HG03039 (cell line): ENCODE data around the gene CEP170B.
"Not testable (repeated sequence)": the region's sequence is repeated elsewhere in the genome, so short reads cannot be mapped to it uniquely, and the experiment has no call there.

Experiments used
- ATAC-seq: cut with Tn5 transposase; IDR thresholded peaks from one replicate; pipeline ENCODE4 v1.9.1; 2021; ENCODE audit warnings: mild to moderate bottlenecking, moderate library complexity; ENCODE audit not compliant: unreplicated experiment

CEP170B gene

DNA sequence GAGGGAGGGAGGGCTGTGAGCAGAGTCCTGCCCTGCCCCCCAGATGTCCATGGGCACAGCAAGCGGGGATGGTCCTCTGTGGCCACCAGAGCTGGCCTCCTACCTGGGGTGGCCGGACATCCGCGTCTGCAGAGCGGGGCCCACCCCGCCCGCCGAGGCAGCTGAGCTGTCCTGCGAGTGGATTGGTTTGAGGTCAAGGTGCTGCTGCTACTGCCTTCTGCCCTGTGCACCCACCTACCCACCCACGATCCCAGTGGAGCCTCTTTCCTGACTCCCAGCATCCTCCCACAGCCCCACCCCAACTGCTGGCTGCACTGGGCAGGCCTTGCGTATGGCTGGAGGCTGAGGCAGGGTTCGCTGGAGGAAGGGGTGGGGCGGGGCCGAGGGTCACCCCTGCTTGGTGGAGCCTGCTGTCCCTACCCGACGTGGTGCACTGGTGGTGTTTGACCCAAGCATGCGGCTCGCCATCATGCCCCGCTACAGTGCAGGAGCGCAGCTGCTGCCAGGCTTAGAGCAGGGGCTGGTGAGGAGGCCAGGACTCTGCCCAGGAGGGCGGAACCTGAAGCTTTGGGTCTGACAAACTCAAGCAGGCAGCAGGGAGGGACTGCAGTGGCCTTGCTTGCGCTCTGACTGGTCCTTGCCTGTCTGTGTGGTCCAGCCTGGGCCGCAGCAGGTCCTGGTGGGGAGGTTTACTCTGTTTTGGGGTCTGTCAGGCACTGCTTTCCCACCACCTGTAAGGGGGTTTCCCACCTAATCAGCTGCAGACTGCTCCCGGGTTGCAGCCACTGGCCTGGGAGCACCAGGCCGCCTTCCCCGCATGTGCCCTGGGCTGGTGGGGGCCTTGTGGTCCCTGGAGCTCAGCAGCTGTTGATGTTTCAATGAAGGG lies 23.7 kb downstream of the CEP170B start:
- ATAC-seq = no peak

DNA sequence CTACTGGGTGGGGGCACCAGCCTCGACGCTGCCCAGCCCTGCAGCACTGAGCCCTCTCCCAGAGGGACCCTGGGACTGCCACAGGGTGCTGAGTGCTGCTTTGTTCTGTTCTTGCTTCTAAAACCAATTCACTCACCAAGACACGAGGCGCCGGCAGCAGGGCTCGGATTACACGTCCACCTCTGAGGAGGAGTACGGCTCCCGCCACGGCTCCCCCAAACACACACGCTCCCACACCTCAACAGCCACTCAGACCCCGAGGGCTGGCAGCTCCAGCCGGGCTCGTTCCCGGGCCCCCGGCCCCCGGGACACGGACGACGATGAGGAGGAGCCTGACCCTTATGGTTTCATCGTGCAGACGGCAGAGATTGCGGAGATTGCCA lies 24.3 kb downstream of the CEP170B start:
- ATAC-seq = no peak

DNA sequence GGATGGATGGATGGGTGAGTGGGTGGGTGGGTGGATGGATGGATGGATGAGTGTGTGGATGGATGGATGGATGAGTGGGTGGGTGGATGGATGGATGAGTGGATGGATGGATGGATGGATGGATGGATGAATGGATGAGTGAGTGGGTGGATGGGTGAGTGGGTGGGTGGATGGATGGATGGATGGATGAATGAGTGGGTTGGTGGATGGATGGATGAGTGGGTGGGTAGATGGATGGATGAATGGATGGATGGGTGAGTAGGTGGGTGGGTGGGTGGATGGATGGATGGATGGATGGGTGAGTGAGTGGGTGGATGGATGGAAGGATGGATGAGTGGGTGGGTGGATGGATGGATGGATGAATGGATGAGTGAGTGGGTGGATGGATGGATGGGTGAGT lies 25.2 kb downstream of the CEP170B start:
- not testable (repeated sequence) for ATAC-seq

DNA sequence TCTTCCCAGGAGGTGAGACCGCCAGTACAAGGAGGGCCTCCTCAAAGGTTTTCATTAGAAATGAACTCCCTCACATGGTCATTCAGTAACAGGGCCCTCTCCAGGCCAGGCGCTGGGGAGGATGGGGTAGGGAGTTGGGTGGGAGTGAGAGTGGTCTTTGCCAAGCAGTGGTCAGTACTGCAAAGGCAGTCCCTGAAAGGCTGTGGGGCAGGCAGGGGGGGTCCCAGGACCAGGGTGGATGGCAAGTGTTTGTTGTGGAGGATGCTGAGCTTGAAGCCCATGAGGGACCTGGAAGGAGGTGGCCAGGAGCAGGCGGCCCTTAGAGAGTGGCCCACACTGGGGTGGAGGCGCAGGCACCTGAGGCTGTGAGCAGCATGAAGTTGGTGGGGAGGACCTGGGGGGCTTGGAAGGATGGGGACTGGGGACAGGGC lies 26.1 kb downstream of the CEP170B start:
- ATAC-seq = no peak

DNA sequence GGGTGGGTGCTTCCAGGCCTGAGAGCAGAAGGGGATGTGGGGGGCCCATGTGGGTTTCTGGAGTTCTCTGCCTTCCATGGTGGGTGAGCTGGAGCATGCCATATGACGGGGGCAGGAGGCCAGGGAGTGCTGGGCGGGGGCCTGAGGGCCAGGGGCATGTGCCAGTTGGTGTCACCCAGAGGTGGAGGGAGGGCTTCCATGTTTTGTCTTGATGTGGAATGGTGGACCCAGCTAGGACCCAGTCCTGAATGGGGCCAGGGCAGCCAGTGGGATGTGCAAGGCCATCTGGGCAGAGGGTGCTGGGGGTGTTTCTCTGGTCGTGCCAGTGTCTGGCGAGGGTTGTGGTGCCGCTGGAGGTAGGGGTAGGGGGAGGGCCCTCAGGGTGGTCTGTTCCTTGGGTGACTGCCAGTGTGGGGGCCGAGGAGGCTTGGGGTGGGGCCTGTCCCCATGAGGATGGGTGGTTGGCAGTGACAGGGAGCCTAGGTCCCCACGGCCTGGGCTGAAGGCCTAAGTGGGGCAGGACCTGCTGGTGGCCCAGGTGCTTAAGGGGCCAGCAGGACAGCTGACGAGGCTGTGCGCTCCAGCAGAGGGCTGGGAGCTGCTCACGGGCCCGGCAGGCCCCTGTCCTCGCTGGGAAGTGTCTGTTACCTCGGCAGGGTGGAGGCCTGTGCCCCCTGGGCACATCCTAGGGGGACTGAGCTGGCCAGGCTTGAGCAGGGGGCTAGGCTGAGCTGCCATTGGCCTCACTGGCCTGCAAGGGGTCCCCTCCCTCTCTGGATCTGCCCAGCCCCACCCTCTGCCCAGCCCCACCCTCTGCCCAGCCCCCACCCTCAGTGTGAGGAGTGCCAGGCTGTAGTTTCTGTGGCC lies 26.8 kb downstream of the CEP170B start:
- ATAC-seq = no peak

DNA sequence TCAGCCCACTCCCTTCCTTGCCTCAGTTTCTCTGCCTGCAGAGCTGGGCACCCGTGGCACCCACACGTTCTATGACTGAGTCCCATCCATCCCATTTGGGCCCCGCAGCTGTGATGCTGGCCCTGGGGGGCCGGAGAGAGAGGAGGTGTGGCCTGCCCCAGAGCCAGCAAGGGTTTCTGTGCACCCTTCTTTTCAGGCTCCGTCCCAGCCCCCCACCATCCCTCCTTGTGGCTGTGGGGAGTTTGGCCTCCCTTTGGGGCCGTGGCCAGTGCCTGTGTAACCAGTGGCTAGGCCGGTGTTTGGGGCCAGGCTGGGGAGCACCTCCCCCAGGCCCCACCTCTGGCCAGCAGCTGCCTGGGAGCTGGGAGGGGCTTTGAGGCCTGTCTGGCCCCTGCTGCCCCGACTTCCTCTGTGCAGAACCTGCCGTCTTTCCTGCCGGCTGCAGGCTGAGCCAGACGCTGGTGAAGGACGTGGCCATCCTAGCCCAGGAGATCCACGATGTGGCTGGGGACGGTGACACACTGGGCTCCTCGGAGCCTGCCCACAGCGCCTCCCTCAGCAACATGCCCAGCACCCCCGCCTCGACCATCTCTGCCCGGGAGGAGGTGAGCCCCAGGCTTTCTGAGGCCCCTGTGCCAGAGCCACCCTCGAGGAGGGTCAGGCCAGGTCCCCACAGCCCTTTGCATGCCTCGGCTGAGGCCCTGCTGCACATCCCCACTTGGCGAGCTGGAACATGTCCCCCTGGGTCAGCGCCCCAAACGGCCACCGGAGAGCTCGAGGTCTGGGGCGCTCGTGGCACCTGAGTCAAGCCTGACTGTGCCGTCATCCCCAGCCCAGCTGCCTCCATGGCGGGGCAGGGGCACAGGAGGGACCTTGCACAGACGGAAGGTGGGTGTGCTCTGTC lies 27.7 kb downstream of the CEP170B start:
- no peak for ATAC-seq

DNA sequence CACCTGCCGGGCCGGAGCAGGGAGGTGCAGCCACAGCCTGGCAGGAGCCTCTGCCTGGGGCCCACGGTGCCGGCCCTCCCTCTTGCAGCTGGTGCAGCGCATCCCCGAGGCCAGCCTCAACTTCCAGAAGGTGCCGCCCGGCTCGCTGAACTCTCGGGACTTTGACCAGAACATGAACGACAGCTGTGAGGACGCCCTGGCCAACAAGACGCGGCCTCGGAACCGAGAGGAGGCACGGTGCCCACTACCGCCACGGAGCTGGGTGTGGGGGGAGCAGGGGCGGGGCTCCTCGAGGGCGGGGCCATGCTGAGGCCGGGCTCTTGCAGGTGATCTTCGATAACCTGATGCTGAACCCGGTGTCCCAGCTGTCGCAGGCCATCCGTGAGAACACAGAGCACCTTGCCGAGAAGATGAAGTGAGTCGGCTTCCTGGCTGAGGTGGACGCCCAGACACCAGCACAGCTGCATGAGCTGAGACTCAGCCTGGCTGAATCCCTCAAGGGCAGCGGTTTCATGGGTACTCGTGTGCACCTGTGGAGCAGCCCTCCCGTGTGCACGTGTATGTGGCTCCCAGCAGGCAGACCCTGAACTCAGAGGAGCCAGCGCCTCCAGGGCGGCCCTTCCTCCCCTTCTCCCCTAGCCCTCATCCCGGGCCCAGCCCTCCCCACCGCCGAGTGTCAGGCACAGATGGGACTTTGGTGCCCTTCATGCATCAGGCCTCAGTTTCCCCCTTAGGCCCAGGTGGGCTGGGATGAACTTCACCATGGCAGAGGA lies 28.6 kb downstream of the CEP170B start:
- no peak for ATAC-seq

DNA sequence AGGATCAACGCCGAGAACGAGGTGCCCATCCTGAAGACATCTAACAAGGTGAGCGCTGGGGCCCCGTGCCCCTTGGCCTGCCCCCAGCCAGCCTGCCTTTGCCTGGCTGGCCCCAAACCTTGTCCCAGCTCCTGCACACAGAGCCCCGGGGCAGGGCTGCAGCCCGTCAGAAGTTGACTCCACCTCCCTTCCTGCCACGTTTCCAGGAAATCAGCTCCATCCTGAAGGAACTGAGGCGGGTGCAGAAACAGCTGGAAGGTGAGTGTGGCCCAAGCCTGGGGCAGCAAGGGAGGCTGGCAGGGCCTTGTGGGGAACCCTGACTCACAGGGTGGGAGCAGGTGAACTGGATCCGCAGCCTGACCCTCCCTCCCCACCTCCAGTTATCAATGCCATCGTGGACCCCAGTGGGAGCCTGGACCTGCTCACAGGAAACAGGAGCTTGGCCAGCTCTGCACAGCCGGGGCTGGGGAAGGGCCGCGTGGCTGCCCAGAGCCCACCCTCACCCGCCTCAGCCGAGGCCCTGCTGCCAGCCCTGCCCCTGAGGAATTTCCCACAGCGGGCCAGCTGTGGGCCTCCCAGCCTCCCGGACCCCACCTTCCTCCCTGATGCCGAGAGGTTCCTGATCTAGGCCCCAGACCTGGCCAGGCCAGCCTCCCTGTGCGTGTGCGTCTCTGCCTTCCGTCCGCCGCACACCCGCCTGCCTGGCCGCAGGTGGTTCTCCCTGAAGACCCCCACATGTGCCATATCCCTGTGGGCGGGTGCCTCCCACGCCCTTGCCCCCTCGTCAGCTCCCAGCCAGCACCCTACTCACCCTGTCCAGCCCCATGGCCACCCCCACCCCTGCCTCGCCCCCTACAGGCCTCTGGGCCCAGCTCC lies 29.5 kb downstream of the CEP170B start:
- no peak for ATAC-seq

DNA sequence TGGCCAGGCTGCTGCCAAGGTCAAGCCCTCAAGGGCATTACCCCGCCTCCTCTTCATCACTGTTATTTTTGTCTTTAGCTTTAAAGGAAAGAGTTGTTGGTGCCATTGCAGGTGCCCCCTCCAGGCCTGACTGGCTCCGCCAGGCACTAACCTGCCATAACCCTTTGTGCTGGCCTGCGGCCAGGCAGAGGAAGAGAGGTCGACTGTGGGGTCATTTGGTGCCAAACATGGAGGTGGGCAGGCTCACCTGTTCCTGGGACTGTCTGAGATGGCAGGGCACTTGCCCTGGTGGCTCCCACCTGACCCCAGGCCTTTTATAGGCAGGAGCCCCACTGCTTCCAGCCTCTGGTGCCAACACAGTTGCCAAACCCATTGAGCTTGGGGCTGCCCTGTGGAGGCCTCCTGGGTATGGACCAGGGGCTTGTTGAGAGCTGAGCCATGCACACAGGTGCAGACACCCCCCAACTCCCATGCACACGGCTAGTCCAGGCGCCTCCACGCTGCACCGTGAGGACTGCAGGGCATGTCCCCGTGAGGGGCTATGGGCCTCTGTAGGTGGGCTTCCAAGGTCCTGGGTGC lies 30.2 kb downstream of the CEP170B start:
- no peak for ATAC-seq

DNA sequence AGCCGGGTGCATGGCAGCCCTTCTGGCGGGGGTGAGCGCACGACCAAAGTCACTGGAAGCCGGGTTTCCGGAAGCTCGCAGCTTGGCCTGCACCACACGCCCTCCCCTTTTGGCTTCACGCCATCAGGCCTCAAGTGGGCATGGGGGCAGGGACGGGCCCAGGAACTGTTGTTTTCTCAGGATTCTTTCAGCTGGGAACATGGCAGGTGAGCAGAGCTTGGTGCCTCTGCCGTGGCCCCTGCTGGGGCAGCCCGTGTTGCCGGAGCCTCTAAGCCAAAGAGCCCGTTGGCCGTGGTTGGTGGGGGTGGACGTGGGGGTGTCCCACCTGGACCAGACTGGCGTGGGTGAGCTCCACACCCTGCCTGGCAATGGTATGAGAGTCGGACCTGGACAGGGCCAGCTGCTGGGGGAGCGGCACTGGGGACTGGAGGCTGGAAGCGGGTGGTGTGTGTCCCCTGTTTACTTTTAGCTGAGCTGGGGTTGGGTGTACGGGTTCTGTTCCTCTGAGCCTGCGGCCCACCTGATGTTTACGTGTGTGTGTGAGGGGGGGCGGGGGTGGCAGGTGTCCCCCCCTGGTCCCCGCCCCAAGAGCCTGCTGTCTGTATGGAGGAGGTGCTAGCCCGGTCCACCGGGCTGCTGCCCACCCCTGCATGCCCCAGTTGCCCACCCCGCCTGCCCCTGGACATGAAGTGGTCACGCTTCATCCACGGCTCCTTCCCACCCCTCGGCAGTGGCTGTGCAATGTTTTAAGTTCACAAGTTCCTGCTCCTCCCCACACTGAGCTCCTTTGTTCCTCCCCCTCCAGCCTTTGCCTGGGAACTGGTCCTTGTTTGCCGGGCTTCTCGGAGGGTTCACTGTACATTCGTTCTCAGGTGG lies 31.0 kb downstream of the CEP170B start:
- no peak for ATAC-seq

DNA sequence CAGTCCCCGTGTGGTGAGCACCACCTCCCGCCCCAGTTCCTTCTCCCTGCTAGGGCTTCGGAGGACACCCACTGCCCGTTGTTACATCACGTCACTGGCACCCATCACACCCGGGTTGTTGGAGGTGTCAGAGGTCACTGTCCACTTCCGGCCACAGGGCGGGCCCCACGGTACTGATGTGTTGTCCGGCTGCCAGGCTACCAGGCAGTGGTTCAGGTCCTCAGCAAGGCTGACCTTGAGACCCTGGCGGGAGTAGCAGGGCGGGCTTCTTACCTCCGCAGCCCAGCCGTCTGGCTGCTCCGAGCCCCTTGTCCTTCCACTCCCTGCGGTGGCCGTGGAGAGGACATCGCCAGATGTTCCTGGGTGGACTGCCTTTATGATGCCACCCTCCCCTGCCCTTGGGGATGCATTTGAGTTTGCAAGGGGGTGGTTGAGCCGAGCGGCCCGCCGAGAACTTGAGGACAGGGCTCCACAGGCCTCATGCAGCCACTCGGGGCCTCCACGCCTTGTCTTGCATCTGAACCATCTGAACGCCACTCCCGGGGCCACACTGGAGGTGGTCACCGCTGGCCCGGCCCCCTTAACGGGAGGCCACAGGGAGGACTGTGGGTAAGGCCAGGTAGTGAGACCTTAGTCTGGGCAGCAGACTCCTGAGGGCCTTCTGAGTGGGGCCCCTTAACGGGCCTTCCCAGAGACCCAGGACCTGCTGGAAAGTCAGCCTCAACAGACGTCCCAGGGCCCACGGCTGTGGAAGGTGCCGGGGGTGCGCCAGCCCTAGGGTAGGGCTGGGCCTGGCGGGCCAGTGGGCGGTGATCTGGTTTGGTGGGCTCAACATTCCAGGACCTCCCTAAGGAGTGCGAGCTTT lies 32.5 kb downstream of the CEP170B start:
- no peak for ATAC-seq

DNA sequence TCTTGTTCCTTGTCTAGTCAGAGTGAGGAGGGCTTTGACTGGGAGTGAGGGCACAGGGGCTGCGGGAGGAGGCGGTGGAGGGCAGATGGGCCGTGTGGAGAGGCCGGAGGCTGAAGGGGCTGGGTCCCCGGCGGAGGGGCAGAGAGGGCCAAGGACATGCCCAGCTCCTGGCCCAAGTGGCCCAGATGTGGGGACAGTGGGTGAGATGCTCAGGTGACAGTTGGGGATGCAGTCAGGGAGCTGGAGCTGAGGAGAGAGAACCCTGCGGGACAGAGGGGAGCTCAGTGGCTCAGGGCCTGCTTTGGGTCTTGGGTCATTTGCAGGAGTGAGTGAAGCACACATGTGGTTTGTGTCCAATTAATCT lies 33.1 kb downstream of the CEP170B start:
- no peak for ATAC-seq

DNA sequence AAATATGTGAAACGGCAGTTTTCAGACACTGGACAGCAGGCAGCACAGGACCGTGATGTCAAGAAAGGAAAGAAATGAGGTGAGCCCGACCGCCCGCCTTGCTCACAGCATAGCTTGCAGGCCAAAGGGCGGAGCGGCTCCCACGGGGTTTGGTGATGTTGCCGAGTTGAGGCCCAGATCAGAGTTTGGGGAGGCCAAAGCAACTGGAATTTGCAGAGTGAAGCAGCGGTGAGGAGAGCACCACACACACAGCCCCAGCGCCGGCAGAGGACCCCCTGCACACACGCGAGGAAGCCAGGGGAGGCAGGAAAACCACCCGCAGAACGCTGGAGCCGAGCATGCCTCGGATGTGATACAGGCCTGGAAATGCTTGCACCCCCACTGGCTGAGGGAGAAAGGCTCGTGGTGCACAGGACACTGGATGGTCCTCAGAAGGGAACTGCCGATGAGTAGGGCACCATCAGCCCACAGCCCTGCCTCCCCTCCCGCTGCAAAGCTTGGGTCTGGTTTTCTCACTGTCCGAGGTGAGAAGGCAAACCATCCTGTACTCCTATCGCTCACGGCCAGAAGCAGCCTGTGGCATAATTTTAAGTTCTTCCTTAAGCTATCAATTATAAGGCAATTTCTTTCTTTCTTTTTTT lies 33.9 kb downstream of the CEP170B start:
- ATAC-seq = no peak

DNA sequence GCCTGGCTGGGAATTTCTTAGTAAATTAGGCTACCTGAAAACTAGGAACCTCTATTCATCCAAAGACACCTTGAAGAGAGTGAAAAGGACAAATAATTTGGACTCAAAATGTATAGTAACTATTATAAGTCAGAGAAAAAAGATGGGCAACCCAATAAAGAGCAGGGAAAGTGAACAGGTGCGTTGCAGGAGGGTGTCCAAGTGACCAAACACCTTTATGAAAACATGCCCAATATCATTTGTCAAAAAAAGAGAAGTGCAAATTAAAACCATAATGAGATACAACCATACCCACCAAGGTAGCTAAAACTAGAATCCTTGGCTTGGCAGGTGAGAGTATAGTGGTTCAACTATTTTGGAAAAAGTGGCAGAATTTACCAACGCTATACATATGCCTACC lies 34.7 kb downstream of the CEP170B start:
- ATAC-seq = no peak

DNA sequence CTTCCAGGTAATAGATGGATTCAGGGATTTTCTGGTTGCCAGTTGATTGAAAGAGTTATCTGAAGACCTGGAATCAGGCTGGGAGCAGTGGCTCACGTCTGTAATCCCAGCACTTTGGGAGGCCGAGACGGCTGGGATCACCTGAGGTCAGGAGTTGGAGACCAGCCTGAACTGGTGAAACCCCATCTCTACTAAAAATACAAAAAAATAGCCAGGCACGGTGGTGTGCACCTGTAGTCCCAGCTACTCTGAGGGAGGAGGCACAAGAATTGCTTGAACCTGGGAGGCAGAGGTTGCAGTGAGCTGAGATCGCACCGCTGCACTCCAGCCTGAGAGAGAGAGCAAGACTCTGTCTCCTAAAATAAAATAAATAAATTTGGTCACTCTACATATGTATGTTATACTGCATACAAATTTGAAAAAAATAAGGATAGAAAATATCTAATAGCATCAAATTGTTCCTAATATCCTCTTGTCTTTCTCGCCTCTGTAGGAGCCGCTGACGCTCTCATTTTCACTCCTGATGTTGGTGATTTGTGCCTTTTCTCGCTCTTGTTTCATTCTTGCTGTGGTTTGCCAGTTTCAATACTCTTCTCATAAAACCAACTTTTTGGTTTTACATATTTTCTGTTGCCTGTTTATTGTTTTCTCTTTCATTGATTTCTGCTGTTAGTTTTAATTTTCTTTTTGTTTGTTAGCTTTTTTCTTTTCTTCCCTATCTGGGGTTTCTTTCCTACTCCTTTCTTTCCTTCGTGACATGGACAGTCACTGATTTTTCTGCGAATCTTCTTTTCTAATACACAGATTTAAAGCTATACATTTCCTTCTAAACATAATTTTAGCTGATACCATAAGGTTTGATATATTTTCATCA lies 35.8 kb downstream of the CEP170B start:
- no peak for ATAC-seq

DNA sequence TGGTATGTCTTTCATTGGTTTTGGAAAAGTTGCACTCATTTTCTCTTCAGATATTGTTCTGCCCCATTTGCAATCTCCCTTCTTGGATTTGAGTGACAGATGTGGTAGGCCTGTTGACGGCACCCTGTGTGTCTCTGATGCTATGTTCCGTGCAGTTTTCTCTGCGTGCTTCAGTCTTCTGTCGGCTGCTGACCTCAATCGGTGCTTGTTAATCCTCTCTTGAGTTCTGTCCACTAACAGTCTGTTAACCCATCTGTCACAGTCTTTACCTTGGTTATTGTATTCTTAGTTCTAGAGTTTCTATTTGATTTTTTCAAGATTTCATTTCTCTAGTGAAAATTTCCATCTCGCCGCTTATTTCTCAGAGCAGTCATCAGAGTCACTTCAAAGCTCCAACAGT lies 38.9 kb downstream of the CEP170B start:
- ATAC-seq = no peak
